ENCODE measurements around the gene CUBN. TPM values are rescaled to one million over a fixed set of nuclear protein-coding genes. Genes with fewer than 3 reads are reported as not detected.

CUBN gene
- total RNA-seq, 1 donor from 2014 or later: 2.7 TPM

DNA sequence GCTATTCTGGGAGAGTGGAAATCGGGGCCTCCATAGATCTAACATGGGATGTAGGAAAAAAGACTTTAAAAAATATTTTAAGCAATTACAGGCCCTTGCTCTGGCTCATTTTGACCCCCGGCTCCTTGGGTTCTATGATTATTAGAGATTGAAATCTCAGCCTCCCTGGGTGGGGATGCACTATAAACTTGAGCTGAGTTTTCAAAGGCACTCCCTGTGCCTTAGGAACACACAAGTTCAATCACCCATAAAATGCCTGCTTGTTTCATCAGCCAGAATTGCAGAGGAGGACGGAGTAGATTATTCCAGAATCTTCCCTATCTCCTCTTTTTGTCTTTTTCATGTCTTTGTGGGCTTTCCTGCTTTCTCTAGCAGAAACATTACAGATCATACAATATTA, 145.4 kb downstream of the CUBN start:
- Mint-ChIP-seq H3K27me3 (ENCODE audit: low read depth, unreplicated experiment) (no peaks in the 10 kb centered on the region), H3K27ac (ENCODE audit: unreplicated experiment) (peak overlapping the region; percentile 99), H3K36me3 (ENCODE audit: low read depth, unreplicated experiment) (peaks cover 4% of the 10 kb centered on the region), H3K4me1 (ENCODE audit: low read depth, unreplicated experiment) (peaks cover 28% of the 10 kb centered on the region), H3K4me3 (ENCODE audit: unreplicated experiment) (no peak overlapping the region), H3K9me3 (ENCODE audit: unreplicated experiment) (no peaks in the 10 kb centered on the region)
- FAIRE-seq: no peak
- Histone ChIP-seq H2AFZ (ENCODE audit: low read depth, low read length) (no peak overlapping the region), H3K4me2 (ENCODE audit: low read length) (no peak overlapping the region), H3K4me1 (ENCODE audit: insufficient read depth, low read length) (peaks cover 27% of the 10 kb centered on the region), H3K27ac (ENCODE audit: low read depth, low read length) (no peak overlapping the region), H3K9ac (ENCODE audit: low read length) (no peak overlapping the region), H3K27me3 (ENCODE audit: insufficient read depth, low read length) (no peaks in the 10 kb centered on the region), H4K20me1 (ENCODE audit: insufficient read depth, low read length) (no peaks in the 10 kb centered on the region), H3K9me3 (ENCODE audit: insufficient read depth, low read depth, low read length) (no peaks in the 10 kb centered on the region), H3K36me3 (ENCODE audit: insufficient read depth, low read length) (no peaks in the 10 kb centered on the region), H3K79me2 (ENCODE audit: insufficient read depth, low read length) (no peaks in the 10 kb centered on the region), H3K4me3 (ENCODE audit: insufficient read depth, low read depth, low read length) (no peak overlapping the region)
- DNase-seq (ENCODE audit: low read depth): no peak
- no peak for TF ChIP-seq EZH2 (IDR thresholded peaks at IDR 0.05; ENCODE audit: insufficient read depth, low read length)
- TF ChIP-seq, protein P1, sequence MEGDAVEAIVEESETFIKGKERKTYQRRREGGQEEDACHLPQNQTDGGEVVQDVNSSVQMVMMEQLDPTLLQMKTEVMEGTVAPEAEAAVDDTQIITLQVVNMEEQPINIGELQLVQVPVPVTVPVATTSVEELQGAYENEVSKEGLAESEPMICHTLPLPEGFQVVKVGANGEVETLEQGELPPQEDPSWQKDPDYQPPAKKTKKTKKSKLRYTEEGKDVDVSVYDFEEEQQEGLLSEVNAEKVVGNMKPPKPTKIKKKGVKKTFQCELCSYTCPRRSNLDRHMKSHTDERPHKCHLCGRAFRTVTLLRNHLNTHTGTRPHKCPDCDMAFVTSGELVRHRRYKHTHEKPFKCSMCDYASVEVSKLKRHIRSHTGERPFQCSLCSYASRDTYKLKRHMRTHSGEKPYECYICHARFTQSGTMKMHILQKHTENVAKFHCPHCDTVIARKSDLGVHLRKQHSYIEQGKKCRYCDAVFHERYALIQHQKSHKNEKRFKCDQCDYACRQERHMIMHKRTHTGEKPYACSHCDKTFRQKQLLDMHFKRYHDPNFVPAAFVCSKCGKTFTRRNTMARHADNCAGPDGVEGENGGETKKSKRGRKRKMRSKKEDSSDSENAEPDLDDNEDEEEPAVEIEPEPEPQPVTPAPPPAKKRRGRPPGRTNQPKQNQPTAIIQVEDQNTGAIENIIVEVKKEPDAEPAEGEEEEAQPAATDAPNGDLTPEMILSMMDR (IDR thresholded peaks at IDR 0.05; ENCODE audit: insufficient read depth, low read depth, low read length): no peak

DNA sequence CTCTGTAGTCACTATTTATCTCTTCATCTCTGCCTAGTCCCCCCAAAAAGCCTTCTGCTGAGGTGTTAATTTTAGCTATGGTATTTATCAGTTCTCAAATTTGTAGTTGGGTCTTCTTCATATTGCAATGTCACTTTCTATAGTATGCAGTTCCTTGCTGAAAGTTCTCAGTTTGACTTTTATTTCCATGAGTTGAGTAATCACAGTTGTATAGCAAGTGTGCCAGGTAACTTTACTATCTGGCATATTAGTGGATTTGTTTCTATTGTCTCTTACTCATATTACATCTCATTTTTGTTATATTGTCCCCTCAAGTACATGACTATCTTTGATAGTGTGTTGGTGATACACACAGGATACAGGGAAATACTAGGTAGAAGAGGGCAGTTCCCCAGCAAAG, 152.8 kb downstream of the CUBN start:
- Histone ChIP-seq H4K20me1 (ENCODE audit: insufficient read depth, low read length) (no peaks in the 10 kb centered on the region), H3K4me3 (ENCODE audit: insufficient read depth, low read depth, low read length) (no peak overlapping the region), H3K4me2 (ENCODE audit: low read length) (no peak overlapping the region), H3K9ac (ENCODE audit: low read length) (no peak overlapping the region), H3K27me3 (ENCODE audit: insufficient read depth, low read length) (no peaks in the 10 kb centered on the region), H2AFZ (ENCODE audit: low read depth, low read length) (no peak overlapping the region), H3K36me3 (ENCODE audit: insufficient read depth, low read length) (no peaks in the 10 kb centered on the region), H3K4me1 (ENCODE audit: insufficient read depth, low read length) (no peaks in the 10 kb centered on the region), H3K9me3 (ENCODE audit: insufficient read depth, low read depth, low read length) (no peaks in the 10 kb centered on the region), H3K27ac (ENCODE audit: low read depth, low read length) (no peak overlapping the region), H3K79me2 (ENCODE audit: insufficient read depth, low read length) (no peaks in the 10 kb centered on the region)
- no peaks in the 10 kb centered on the region for H3K27me3 Mint-ChIP-seq (ENCODE audit: low read depth, unreplicated experiment)
- no peak for FAIRE-seq
- H3K36me3 Mint-ChIP-seq (ENCODE audit: low read depth, unreplicated experiment): peaks cover 4% of the 10 kb centered on the region
- H3K9me3 Mint-ChIP-seq (ENCODE audit: unreplicated experiment): peaks cover 3% of the 10 kb centered on the region
- no peak for DNase-seq (ENCODE audit: low read depth)
- H3K27ac Mint-ChIP-seq (ENCODE audit: unreplicated experiment): no peak overlapping the region
- TF ChIP-seq, protein P1 (IDR thresholded peaks at IDR 0.05; ENCODE audit: insufficient read depth, low read depth, low read length): no peak
- no peak for TF ChIP-seq EZH2 (IDR thresholded peaks at IDR 0.05; ENCODE audit: insufficient read depth, low read length)
- H3K4me3 Mint-ChIP-seq (ENCODE audit: unreplicated experiment): no peak overlapping the region
- H3K4me1 Mint-ChIP-seq (ENCODE audit: low read depth, unreplicated experiment): peaks cover 3% of the 10 kb centered on the region

DNA sequence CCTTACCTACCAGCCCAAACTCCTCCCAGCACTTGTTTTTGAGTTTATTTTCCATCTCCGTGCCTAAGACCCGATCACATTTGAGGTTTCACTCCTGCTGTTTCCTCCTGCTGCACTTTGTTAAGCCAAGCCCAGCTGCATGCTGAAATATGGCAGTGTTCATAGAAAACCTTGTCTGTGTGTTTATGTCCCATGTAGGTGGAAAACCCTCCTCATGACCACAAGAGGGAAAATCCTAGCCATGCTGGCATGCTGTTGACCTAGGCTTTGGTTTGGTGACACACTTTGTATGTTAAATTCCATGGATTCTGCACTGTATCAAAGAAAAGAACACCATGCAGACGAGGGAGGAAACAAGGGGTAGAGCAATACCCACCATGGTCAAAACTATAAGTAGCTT, 154.4 kb downstream of the CUBN start:
- Mint-ChIP-seq H3K4me1 (ENCODE audit: low read depth, unreplicated experiment) (peaks cover 3% of the 10 kb centered on the region), H3K9me3 (ENCODE audit: unreplicated experiment) (peaks cover 3% of the 10 kb centered on the region), H3K36me3 (ENCODE audit: low read depth, unreplicated experiment) (peaks cover 4% of the 10 kb centered on the region), H3K4me3 (ENCODE audit: unreplicated experiment) (no peak overlapping the region), H3K27me3 (ENCODE audit: low read depth, unreplicated experiment) (no peaks in the 10 kb centered on the region), H3K27ac (ENCODE audit: unreplicated experiment) (peak overlapping the region; percentile 68)
- Histone ChIP-seq H3K4me3 (ENCODE audit: insufficient read depth, low read depth, low read length) (no peak overlapping the region), H3K4me2 (ENCODE audit: low read length) (no peak overlapping the region), H3K27ac (ENCODE audit: low read depth, low read length) (no peak overlapping the region), H3K4me1 (ENCODE audit: insufficient read depth, low read length) (no peaks in the 10 kb centered on the region), H3K79me2 (ENCODE audit: insufficient read depth, low read length) (no peaks in the 10 kb centered on the region), H3K36me3 (ENCODE audit: insufficient read depth, low read length) (no peaks in the 10 kb centered on the region), H3K9ac (ENCODE audit: low read length) (no peak overlapping the region), H3K27me3 (ENCODE audit: insufficient read depth, low read length) (no peaks in the 10 kb centered on the region), H2AFZ (ENCODE audit: low read depth, low read length) (no peak overlapping the region), H4K20me1 (ENCODE audit: insufficient read depth, low read length) (no peaks in the 10 kb centered on the region), H3K9me3 (ENCODE audit: insufficient read depth, low read depth, low read length) (no peaks in the 10 kb centered on the region)
- TF ChIP-seq EZH2 (IDR thresholded peaks at IDR 0.05; ENCODE audit: insufficient read depth, low read length): no peak
- TF ChIP-seq, protein P1 (IDR thresholded peaks at IDR 0.05; ENCODE audit: insufficient read depth, low read depth, low read length): no peak
- DNase-seq (ENCODE audit: low read depth): no peak
- FAIRE-seq: no peak

All from astrocyte (in vitro differentiated cells and primary cell).